Activated naive CD4-positive, alpha-beta T cell treated with anti-CD3 and anti-CD28 coated beads for 36 hours (primary cell): ENCODE measurements around the gene EPHA2. TPM values are rescaled to one million over a fixed set of nuclear protein-coding genes. Genes with fewer than 3 reads are reported as not detected.
A peak's percentile ranks its signal among the peaks of the same experiment; 100 is the strongest.

Experiments used
- CTCF ChIA-PET: fragments of 350-600 bp; sonication (Branson Sonifier 250); formaldehyde crosslinking; loops from one replicate; lab custom pipeline; 2021; ENCODE audit warnings: antibody characterized with exemption; lab: Charles Lee
- DNase-seq: peaks from one replicate; pipeline ENCODE4 v3.0.0-alpha.2; 2020
- H3K27ac Mint-ChIP-seq: one replicate; pipeline ENCODE4 v1.8.0; 2021; ENCODE audit warnings: mild to moderate bottlenecking, mixed read lengths
- H3K27me3 Mint-ChIP-seq: one replicate; pipeline ENCODE4 v1.8.0; 2021; ENCODE audit warnings: low read depth, mixed read lengths
- H3K36me3 Mint-ChIP-seq: one replicate; pipeline ENCODE4 v1.8.0; 2021; ENCODE audit warnings: low read depth, mixed read lengths
- H3K4me1 Mint-ChIP-seq: one replicate; pipeline ENCODE4 v1.8.0; 2021; ENCODE audit warnings: low read depth, mixed read lengths
- H3K4me3 Mint-ChIP-seq: one replicate; pipeline ENCODE4 v1.8.0; 2021; ENCODE audit warnings: mild to moderate bottlenecking, moderate library complexity, mixed read lengths
- H3K9me3 Mint-ChIP-seq: one replicate; pipeline ENCODE4 v1.8.0; 2021; ENCODE audit warnings: mixed read lengths
- intact Hi-C: fragments of 100-400 bp; cut with micrococcal nuclease; formaldehyde crosslinking; loops from one replicate; pipeline ENCODE4 v1.15.1; 2023
- total RNA-seq, 2 experiments: library from RNA; stranded (reverse); gene quantifications; one replicate each; pipeline ENCODE4 v1.2.3, GENCODE V29; 2021

EPHA2 gene
- total RNA-seq, 2 experiments from 2014 or later, result 0.29 to 0.54 TPM

- Mint-ChIP-seq H3K27me3 (no peaks in the 10 kb centered on the region), H3K4me3 (no peak overlapping the region), H3K4me1 (peaks cover 8% of the 10 kb centered on the region), H3K27ac (no peak overlapping the region), H3K36me3 (no peaks in the 10 kb centered on the region), H3K9me3 (no peaks in the 10 kb centered on the region)
- CTCF ChIA-PET, result no interaction called here
- intact Hi-C loops, result no loop called here
- no peak for DNase-seq
Measured at GRCh38 chr1:16125088-16125470, 30.8 kb downstream of the EPHA2 start.

- Mint-ChIP-seq H3K36me3 (no peaks in the 10 kb centered on the region), H3K9me3 (no peaks in the 10 kb centered on the region), H3K27ac (no peak overlapping the region), H3K27me3 (no peaks in the 10 kb centered on the region), H3K4me3 (no peak overlapping the region), H3K4me1 (peaks cover 8% of the 10 kb centered on the region)
- DNase-seq, result no peak
- intact Hi-C loops, result no loop called here
- CTCF ChIA-PET, result no interaction called here
Measured at GRCh38 chr1:16124377-16125087, 31.3 kb downstream of the EPHA2 start.

- DNase-seq, result peak; percentile 63
- CTCF ChIA-PET, result interaction anchor here (1.6 kb wide), 1 partner anchor 44 kb away, joined by 4 read pairs; no protein-coding TSS in a partner anchor
- no peak overlapping the region for H3K27ac Mint-ChIP-seq
- intact Hi-C loops, result no loop called here
- no peak overlapping the region for H3K4me3 Mint-ChIP-seq
- H3K27me3 Mint-ChIP-seq, result no peaks in the 10 kb centered on the region
- peaks cover 8% of the 10 kb centered on the region for H3K4me1 Mint-ChIP-seq
- no peaks in the 10 kb centered on the region for H3K9me3 Mint-ChIP-seq
- no peaks in the 10 kb centered on the region for H3K36me3 Mint-ChIP-seq
Measured at GRCh38 chr1:16122916-16123315, 33.0 kb downstream of the EPHA2 start.

GRCh38 chr1:16122350-16122881, 33.5 kb downstream of the EPHA2 start:
- Mint-ChIP-seq H3K36me3 (no peaks in the 10 kb centered on the region), H3K27me3 (no peaks in the 10 kb centered on the region), H3K4me1 (peaks cover 8% of the 10 kb centered on the region), H3K27ac (no peak overlapping the region), H3K9me3 (no peaks in the 10 kb centered on the region), H3K4me3 (no peak overlapping the region)
- intact Hi-C loops, result no loop called here
- CTCF ChIA-PET, result interaction anchor here (0.8 to 1.6 kb wide), 3 partner anchors 31 to 44 kb away, joined by 3 to 4 read pairs (median 3); no protein-coding TSS in a partner anchor
- DNase-seq, result no peak

GRCh38 chr1:16120940-16121410, 34.9 kb downstream of the EPHA2 start:
- Mint-ChIP-seq H3K27ac (no peak overlapping the region), H3K4me3 (no peak overlapping the region), H3K9me3 (no peaks in the 10 kb centered on the region), H3K4me1 (peaks cover 8% of the 10 kb centered on the region), H3K27me3 (no peaks in the 10 kb centered on the region), H3K36me3 (no peaks in the 10 kb centered on the region)
- DNase-seq, result no peak
- intact Hi-C loops, result no loop called here
- CTCF ChIA-PET, result interaction anchor here (0.6 kb wide), 1 partner anchor 19 kb away, joined by 4 read pairs; no protein-coding TSS in a partner anchor

GRCh38 chr1:16120407-16120806, 35.5 kb downstream of the EPHA2 start:
- H3K9me3 Mint-ChIP-seq, result no peaks in the 10 kb centered on the region
- CTCF ChIA-PET, result interaction anchor here (1.0 to 1.3 kb wide), 3 partner anchors 38 to 104 kb away, joined by 3 to 4 read pairs (median 4); no protein-coding TSS in a partner anchor
- H3K4me3 Mint-ChIP-seq, result no peak overlapping the region
- H3K36me3 Mint-ChIP-seq, result no peaks in the 10 kb centered on the region
- peaks cover 8% of the 10 kb centered on the region for H3K4me1 Mint-ChIP-seq
- DNase-seq, result no peak
- no peaks in the 10 kb centered on the region for H3K27me3 Mint-ChIP-seq
- no peak overlapping the region for H3K27ac Mint-ChIP-seq
- intact Hi-C loops, result no loop called here

- DNase-seq, result no peak
- CTCF ChIA-PET, result interaction anchor here (1.0 to 1.3 kb wide), 4 partner anchors 38 to 105 kb away, joined by 3 to 4 read pairs (median 4); no protein-coding TSS in a partner anchor
- intact Hi-C loops, result no loop called here
- H3K4me1 Mint-ChIP-seq, result peaks cover 8% of the 10 kb centered on the region
- H3K4me3 Mint-ChIP-seq, result no peak overlapping the region
- H3K9me3 Mint-ChIP-seq, result no peaks in the 10 kb centered on the region
- H3K27me3 Mint-ChIP-seq, result no peaks in the 10 kb centered on the region
- H3K36me3 Mint-ChIP-seq, result no peaks in the 10 kb centered on the region
- H3K27ac Mint-ChIP-seq, result no peak overlapping the region
Measured at GRCh38 chr1:16119926-16120325, 35.9 kb downstream of the EPHA2 start.

- DNase-seq, result no peak
- CTCF ChIA-PET, result interaction anchor here (1.0 to 1.3 kb wide), 4 partner anchors 37 to 105 kb away, joined by 3 to 4 read pairs (median 4); no protein-coding TSS in a partner anchor
- intact Hi-C loops, result no loop called here
- no peaks in the 10 kb centered on the region for H3K9me3 Mint-ChIP-seq
- H3K4me1 Mint-ChIP-seq, result peaks cover 8% of the 10 kb centered on the region
- H3K27ac Mint-ChIP-seq, result no peak overlapping the region
- H3K36me3 Mint-ChIP-seq, result no peaks in the 10 kb centered on the region
- no peaks in the 10 kb centered on the region for H3K27me3 Mint-ChIP-seq
- H3K4me3 Mint-ChIP-seq, result no peak overlapping the region
Measured at GRCh38 chr1:16119504-16119903, 36.4 kb downstream of the EPHA2 start.

- intact Hi-C loops, result no loop called here
- Mint-ChIP-seq H3K9me3 (no peaks in the 10 kb centered on the region), H3K36me3 (no peaks in the 10 kb centered on the region), H3K27ac (no peak overlapping the region), H3K4me1 (peaks cover 8% of the 10 kb centered on the region), H3K4me3 (no peak overlapping the region), H3K27me3 (no peaks in the 10 kb centered on the region)
- CTCF ChIA-PET, result no interaction called here
- no peak for DNase-seq
Measured at GRCh38 chr1:16118706-16119105, 37.2 kb downstream of the EPHA2 start.

GRCh38 chr1:16117936-16118335, 37.9 kb downstream of the EPHA2 start:
- DNase-seq, result no peak
- Mint-ChIP-seq H3K27me3 (no peaks in the 10 kb centered on the region), H3K4me3 (no peak overlapping the region), H3K27ac (no peak overlapping the region), H3K4me1 (peaks cover 4% of the 10 kb centered on the region), H3K9me3 (no peaks in the 10 kb centered on the region), H3K36me3 (no peaks in the 10 kb centered on the region)
- CTCF ChIA-PET, result interaction anchor here (0.7 to 1.5 kb wide), 3 partner anchors 9 to 344 kb away, joined by 3 to 7 read pairs (median 3); no protein-coding TSS in a partner anchor
- intact Hi-C loops, result no loop called here

- H3K27ac Mint-ChIP-seq, result no peak overlapping the region
- H3K4me3 Mint-ChIP-seq, result no peak overlapping the region
- intact Hi-C loops, result no loop called here
- CTCF ChIA-PET, result interaction anchor here (0.7 to 1.5 kb wide), 3 partner anchors 9 to 343 kb away, joined by 3 to 7 read pairs (median 3); no protein-coding TSS in a partner anchor
- H3K27me3 Mint-ChIP-seq, result no peaks in the 10 kb centered on the region
- no peaks in the 10 kb centered on the region for H3K9me3 Mint-ChIP-seq
- no peak for DNase-seq
- H3K36me3 Mint-ChIP-seq, result no peaks in the 10 kb centered on the region
- no peaks in the 10 kb centered on the region for H3K4me1 Mint-ChIP-seq
Measured at GRCh38 chr1:16117369-16117768, 38.5 kb downstream of the EPHA2 start.

- intact Hi-C loops, result no loop called here
- Mint-ChIP-seq H3K36me3 (no peaks in the 10 kb centered on the region), H3K9me3 (no peaks in the 10 kb centered on the region), H3K27ac (no peak overlapping the region), H3K27me3 (peaks cover 3% of the 10 kb centered on the region), H3K4me3 (no peak overlapping the region), H3K4me1 (no peaks in the 10 kb centered on the region)
- no peak for DNase-seq
- CTCF ChIA-PET, result interaction anchor here (0.6 kb wide), 1 partner anchor 314 kb away, joined by 3 read pairs; no protein-coding TSS in a partner anchor
Measured at GRCh38 chr1:16116625-16117024, 39.2 kb downstream of the EPHA2 start.
